ENCODE data around the gene ECEL1.
"Not testable (repeated sequence)": the region's sequence is repeated elsewhere in the genome, so short reads cannot be mapped to it uniquely, and the experiment has no call there.

ECEL1 gene, protein sequence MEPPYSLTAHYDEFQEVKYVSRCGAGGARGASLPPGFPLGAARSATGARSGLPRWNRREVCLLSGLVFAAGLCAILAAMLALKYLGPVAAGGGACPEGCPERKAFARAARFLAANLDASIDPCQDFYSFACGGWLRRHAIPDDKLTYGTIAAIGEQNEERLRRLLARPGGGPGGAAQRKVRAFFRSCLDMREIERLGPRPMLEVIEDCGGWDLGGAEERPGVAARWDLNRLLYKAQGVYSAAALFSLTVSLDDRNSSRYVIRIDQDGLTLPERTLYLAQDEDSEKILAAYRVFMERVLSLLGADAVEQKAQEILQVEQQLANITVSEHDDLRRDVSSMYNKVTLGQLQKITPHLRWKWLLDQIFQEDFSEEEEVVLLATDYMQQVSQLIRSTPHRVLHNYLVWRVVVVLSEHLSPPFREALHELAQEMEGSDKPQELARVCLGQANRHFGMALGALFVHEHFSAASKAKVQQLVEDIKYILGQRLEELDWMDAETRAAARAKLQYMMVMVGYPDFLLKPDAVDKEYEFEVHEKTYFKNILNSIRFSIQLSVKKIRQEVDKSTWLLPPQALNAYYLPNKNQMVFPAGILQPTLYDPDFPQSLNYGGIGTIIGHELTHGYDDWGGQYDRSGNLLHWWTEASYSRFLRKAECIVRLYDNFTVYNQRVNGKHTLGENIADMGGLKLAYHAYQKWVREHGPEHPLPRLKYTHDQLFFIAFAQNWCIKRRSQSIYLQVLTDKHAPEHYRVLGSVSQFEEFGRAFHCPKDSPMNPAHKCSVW
- total RNA-seq, result 0 to 1.3 (median 0.28) reads per million in 4 experiments

DNA sequence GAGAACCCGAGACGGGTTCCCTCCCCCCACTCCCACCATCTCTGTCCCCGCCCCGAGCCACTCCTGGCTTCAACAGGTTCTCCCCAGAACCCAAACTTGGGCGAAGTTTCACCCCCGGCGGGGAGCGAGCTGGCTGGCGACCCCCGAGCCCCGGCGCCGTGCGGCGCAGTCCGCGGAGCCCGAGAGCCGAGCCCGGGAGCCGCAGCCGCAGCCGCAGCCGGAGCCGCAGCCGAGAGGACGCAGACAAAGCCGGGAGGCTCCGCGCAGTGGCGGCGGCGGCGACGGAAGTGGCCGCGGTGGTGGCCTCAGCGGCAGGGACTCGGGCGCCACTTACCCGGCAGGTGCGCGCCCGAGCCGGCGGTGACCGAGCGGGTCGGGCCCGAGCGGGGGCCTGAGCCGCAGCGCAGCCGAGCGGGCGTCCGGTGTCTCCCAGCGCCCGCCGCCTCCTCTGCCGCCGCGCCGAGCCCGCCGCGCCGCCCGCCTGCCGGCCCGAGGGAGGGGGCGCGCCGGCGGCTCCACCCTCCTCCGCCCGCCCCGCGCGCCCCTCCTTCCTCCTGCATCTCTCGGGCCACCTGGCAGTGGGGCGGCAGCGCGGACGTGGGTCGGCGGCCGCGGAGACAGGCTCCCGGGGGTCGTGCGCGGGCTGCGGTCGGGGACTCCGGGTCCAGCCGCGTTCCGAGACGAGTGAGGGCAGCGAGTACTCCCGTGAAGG, at the start of gene ECEL1:
TSS of gene ECEL1 (minus strand) at position 450 of the 712 bp plus-strand sequence. CDS start 1,181 bp downstream, outside the sequence.
- DNase-seq, result no peak

DNA sequence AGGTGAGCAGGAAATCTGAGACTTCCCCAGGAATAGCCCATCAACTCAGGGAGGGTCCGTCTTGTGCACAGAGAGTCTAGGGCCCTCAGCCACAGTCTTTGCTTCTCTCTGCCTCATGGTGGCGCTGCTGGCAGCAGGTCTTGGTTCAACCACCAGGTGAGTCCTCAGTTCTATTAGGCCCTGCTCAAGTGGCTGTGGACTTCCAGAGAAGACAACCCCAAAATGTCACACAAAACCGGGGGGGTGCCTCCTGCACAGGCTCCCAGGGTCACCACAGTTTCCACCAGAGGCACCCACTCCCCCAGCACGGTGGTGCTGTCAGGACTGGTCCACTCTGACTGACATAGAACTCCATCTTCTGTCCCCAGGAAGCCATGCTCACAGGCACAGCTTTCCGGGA, 49.4 kb upstream of the ECEL1 start:
- DNase-seq, result no peak

DNA sequence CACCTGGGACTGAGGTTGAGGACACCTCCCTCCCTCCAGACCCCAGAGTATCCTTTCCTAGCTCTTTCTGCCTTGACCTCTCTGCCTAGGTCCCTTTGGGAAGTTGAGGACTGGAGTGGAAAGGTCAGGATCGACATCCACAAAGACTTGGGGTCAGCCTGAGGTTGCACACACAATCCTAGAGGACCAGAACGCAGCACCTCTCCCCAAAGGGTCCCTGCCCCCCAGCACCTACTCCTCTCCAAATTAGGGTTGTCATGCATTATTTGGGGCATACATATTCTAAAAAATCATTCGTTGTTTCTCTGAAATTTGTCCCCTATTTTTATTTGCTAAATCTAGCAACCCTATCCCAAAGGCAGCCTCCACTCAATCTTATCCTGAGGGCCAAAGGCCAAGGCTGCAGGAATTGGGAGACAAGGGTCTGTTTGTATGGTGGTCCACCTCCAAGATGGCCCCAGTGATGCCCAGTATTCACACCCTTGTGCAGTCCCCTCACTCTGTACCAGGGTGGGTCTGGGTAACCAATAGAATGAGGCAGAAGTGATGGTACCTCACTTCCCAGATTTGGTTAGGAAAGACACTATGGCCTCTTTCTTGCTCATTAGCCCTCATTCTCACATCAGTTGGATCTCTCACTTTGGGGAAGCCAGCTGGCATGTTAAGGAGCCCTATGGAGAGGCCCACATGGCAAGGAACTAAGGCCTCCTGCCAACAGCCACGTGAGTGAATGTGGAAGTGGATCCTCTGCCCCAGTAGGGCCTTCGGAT, 48.3 kb upstream of the ECEL1 start:
- no peak for DNase-seq

DNA sequence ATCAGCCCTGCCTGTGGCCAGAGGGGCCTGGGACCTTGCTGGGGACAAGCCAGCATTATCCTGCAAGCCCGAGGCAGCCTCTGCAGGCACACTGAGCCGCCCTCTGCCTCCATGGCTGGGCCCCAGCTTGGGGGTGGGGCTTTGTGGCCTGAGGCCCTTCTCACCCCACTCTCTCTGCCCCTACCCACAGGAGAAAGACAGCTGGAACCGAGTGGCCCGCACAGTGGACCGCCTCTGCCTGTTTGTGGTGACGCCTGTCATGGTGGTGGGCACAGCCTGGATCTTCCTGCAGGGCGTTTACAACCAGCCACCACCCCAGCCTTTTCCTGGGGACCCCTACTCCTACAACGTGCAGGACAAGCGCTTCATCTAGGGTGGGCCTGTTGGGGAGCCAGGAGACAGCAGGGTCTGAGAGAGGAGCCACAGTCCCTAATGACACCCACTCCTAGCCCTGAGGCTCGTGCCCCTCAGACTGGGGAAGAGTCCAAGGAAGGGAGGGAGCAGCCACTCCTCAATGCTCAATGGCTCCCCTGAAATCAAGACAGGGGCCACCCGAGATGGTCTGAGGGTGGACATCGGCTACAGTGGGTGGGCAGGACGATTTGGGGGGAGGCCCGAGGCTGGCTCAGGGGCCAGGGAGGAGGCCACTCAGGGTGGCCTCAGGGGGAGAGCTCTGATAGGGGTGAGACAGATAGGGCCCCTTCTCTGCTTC, 47.5 kb upstream of the ECEL1 start:
- no peak for DNase-seq

DNA sequence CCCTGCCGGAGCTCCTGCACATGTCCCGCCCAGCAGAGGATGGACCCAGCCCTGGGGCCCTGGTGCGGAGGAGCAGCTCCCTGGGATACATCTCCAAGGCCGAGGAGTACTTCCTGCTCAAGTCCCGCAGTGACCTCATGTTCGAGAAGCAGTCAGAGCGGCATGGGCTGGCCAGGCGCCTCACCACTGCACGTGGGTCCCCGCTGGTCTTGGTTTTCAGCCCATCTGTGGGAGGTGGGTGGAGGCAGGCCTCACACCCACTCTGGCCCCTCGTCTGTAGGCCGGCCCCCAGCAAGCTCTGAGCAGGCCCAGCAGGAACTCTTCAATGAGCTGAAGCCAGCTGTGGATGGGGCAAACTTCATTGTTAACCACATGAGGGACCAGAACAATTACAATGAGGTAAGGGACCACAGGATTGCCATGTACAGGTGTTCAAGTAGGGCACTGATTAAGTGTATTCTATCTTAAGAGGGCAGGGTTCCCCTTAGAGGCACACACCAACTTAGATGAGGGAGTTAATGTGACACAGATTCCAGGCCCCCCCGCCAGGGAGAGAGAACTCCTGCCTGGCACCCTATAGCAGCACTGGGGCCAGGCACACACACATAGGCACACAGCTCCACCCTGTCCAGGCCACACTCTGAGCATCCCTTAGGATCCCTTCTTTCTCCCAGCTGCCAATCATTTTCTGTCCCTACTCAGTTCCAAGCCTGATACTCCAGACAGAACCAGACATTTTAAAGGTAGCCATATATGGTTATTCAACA, 46.5 kb upstream of the ECEL1 start:
- DNase-seq, result no peak

DNA sequence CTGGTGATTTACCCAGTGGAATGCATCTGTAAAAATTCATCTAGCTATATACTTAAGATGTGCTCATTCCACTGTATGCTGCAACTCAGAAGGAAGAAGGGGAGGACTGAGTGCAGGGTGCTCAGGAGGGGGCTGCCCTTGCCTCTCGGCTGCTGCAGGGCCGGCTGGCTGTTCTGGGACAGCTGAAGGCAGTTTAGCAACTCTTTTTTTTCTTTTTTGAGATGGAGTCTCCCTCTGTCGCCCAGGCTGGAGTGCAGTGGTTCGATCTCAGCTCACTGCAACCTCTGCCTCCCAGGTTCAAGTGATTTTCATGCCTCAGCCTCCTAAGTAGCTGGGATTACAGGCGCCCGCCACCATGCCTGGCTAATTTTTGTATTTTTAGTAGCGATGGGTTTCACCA, 45.2 kb upstream of the ECEL1 start:
- not testable (repeated sequence) for DNase-seq

DNA sequence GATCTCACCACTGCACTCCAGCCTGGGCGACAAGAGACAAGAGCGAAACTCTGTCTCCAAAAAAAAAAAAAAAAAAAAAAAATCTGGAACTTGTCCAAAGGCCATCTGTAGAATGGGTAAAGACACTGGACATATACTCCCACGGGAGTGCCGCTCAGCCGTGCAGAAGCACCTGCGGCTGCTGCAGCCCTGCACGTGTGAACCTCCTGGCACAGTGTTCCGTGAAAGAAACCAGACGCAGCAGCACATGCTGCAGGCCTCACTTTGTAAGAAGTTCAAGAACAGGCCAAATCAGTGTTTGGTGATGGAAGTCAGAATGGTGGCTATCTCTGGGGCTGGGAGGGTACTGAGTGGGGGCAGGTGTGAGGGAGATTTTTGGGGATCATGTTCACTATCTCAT, 44.8 kb upstream of the ECEL1 start:
- DNase-seq, result no peak

DNA sequence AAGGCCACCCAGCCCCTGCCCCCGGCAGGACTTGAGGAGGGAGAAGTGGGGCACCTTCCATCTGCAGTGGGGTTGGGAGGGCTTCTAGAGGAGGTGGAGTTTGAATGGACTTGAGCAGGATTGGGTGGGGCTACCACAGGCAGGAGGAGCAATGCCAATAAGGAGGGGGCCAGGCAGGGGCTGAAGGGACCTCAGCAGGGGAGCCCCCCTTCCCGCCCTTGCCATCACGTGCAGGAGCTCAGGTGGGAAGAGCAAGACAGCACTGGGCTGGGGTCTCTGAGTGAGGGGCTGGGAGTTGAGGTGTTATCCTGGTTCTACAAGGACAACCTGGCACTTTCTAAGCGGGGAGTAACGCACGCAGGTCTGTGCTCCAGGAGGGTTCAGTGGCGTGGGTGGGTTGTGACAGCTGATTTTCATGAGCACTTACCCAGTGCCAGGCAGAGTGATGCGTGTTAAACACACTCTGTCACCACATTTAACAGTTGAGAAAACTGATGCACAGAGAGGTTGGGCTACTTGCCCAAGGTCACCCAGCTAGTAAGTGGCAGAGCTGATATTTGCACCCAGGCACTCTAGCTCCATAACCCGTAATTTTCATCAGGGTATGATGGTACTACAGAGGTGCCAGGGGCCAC, 43.1 kb upstream of the ECEL1 start:
- no peak for DNase-seq

DNA sequence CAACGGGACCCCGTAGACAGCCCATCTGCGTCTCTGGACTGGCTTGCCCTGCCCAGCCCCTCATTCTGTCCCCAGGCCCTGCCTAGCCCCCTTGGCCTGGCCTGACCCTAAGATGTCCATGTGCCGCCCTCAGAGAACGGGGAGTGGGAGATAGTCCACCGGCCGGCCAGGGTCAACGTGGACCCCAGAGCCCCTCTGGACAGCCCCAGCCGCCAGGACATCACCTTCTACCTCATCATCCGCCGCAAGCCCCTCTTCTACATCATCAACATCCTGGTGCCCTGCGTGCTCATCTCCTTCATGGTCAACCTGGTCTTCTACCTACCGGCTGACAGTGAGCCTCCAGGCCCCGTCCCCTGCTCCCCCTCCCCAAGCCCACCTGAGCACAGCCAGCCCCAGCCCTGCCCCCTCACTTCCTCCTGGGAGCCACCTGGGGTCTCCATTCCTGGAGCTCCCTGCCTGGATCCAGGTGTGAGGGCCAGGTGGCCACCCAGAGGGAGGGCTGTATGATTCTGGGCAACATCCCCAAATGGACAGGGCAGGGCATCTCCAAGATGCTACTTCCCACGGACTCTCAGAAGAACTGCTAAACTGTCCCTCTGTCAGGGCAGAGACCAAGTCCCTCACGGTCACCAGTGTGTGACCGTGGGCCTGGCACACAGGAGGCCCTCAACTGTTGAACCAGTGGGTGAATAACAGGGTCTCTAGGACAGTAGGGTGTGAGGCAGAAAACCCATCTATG, 42.3 kb upstream of the ECEL1 start:
- no peak for DNase-seq

DNA sequence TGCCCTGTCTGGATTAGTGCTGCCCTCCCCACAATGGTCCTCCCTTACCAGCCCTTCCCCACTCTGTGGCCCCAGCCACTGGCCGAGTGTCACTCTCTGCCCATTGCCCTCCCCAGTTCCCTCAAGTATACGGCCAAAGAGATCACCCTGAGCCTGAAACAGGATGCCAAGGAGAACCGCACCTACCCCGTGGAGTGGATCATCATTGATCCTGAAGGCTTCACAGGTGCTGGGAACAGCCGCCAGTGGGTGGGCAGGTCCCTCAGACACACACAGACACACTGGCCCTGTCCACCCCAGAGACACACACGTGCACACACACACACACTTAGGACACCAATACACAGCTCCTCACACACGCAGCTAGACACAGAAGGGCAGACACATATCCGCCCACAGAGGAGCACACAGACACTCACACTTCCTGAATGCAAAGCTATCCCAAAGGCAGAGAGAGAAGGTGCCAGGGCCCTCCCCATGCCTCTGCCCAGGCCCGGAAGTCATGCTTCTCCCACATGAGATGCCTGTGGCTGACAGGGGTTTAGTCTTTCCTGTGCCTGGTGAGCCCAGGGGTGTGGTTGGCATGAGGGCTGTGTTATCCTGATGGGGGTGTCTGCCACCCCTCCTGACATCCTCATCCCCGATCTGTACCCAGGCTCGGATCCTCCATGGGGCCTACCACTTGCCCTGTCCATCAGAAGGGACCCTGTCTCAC, 41.3 kb upstream of the ECEL1 start:
- no peak for DNase-seq

DNA sequence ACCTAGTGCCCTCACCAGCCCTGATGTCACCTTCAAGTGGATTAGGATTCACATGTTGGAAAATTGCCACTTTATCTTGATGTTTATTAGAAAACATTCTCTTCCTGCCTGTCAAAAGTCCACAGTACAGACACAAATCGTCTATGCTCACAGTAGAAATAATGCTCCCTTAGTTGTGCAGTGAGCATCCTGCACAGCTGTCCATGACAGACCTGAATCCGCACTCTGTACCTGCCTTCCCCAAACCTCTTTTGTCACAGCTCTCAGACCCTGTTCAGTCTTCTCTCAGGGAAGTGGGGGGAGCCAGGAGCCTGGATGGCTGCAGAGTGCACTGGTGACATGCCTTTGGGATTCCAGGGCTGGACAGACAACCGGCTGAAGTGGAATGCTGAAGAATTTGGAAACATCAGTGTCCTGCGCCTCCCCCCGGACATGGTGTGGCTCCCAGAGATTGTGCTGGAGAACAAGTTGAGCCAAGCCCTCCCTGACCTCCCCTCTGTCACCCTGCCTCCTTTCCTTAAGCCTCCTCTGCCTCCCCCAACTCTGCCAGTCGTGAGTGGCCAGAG, 40.4 kb upstream of the ECEL1 start:
- no peak for DNase-seq

DNA sequence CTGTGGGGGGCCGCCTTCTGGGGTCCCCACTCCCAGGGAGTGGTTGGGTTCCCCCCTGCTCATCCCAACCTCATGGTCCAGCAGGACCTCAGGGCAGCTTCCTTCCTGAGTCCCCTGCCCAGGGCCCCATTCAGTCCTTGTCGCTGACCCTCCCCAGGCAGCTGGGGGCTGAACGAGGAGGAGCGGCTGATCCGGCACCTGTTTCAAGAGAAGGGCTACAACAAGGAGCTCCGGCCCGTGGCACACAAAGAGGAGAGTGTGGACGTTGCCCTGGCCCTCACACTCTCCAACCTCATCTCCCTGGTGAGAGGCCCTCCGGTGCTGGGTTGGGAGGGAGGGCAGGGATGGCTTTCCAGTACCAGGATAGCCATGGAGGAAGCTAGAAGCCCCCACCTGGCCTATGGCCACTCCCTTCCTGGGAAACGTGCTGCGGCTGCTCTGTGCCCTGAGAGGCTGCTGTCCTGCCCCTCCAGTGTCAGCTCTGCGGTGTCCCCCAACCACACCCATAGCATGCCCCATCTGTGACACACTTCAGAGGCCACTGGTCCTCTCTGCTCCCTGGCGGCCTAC, 38.8 kb upstream of the ECEL1 start:
- no peak for DNase-seq

DNA sequence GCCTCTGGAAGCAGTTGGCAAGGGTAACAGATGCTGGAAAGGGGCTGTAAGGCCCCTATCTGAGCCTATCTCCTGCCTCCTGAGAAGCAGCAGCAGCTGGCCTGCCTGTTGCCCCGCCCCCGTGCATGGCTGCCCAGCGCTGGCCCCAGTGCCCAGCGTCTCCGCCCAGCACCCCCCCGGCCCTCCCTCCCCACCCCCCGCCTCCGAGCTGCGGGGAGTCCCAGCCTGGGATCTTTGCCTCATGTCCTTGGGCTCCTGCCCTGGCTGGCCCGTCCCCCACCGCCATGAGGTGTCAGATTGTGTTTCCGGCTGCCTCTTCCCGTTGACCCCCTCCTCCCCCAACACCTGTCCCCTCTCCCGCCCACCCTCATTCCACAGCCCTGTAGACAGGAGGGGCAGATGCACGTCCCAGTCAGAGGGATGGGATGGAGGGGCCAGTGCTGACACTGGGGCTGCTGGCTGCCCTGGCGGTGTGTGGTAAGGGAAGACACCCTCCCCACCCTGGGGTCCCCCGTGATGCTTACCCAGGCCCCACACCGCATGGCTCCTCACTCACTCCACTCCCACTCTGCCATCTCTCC, 38.2 kb upstream of the ECEL1 start, which contains the start of gene CHRND:
TSS of gene CHRND (plus strand) at position 370 of the 581 bp plus-strand sequence. CDS start at position 426, 56 bp downstream.
- DNase-seq, result no peak

DNA sequence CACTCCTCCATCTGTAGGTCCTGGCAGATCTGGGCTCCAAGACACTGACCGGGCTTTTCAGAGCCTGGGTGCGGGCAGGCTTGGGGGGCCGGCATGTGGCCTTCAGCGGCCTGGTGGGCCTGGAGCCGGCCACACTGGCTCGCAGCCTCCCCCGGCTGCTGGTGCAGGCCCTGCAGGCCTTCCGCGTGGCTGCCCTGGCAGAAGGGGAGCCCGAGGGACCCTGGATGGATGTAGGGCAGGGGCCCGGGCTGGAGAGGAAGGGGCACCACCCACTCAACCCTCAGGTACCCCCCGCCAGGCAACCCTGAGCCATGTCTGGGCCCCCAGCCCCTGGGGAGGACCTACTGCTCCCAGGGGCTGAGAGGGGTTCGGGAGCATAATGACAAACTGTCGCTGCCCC, 37.6 kb upstream of the ECEL1 start:
- DNase-seq, result no peak

DNA sequence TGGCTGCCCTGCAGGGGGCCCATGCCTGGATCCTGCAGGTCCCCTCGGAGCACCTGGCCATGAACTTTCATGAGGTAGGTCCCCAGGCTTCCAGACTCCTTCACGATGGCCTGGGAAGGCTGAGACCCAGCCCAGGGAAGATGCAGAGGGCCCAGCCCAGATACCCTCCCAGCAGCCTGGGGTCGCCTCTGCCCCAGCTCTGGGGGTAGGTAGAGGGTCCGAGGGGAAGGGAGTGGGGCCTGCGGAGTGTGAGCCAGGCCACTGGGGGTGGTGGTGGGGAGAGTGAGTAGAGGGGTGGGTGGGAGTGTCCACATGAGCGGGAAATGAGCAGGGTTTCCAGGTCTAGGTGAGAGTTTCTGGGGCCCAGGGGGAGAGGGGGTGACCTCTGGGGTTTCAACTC, 37.1 kb upstream of the ECEL1 start:
- no peak for DNase-seq

DNA sequence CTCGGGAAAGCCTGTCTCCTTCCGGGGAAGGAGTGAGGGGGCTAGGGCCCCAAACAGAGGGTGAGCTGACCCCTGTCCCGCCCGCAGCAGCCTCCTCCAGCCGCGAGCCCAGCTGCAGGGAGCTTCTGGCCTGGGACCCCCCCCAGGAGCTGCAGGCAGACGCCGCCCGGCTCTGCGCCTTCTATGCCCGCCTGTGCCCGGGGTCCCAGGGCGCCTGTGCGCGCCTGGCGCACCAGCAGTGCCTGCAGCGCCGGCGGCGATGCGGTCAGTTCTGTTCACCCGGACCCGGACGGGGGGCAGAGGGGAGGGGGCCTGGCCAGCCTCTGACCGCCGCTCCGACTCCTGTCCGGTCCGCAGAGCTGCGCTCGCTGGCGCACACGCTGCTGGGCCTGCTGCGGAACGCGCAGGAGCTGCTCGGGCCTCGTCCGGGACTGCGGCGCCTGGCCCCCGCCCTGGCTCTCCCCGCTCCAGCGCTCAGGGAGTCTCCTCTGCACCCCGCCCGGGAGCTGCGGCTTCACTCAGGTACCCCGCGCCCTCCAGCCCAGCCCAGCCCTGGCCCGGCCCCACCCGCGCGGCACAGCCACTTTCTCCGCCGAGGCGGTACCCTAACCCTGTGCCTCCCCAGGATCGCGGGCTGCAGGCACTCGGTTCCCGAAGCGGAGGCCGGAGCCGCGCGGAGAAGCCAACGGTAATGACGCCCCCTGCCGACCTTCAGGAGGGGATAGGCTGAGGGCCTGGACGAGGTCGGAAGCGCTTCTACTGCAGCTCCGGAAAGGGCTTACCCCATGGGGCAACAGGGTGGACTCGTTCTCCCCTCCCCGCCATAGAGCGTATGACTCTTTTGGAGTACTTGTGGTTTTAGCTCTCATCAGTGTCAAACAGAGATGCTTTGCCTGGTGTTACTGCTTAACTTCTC, 36.3 kb upstream of the ECEL1 start:
- no peak for DNase-seq

DNA sequence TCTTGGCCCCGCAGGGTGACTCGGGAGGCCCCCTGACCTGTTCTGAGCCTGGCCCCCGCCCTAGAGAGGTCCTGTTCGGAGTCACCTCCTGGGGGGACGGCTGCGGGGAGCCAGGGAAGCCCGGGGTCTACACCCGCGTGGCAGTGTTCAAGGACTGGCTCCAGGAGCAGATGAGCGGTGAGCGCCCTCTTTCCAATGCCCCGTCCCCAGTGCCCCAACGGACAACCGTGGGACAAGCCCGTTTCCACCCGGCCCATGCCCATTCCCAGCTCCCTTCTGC, 35.7 kb upstream of the ECEL1 start:
- no peak for DNase-seq
